Panc1 (cell line): ENCODE measurements around the gene RLN3. TPM values are rescaled to one million over a fixed set of nuclear protein-coding genes. Genes with fewer than 3 reads are reported as not detected.

Source experiments
- ATAC-seq: fragments of 200-7000 bp; cut with Tn5 transposase; 2 replicates; pipeline ENCODE4 v1.9.1; 2020; ENCODE audit warnings: mild to moderate bottlenecking, moderate library complexity
- BruUV-seq: library from RNA; stranded (reverse); fragments of 400-500 nt; replicated peaks from 2 replicates; lab custom pipeline; 2021; lab: Mats Ljungman, UMichigan
- CTCF ChIA-PET: fragments of 300-600 bp; sonication (Branson Sonifier 250); formaldehyde crosslinking; loops from one replicate; lab custom pipeline; 2022; ENCODE audit warnings: antibody characterized with exemption; lab: Charles Lee
- POLR2A ChIA-PET: fragments of 300-600 bp; sonication (Branson Sonifier 250); formaldehyde crosslinking; loops from one replicate; lab custom pipeline; 2022; ENCODE audit warnings: antibody characterized with exemption; lab: Charles Lee
- DNase-seq: peaks from one replicate; pipeline ENCODE4 v3.0.0-alpha.2; 2010; ENCODE audit warnings: low read depth, low spot score
- H3K27ac ChIP-seq: 2 replicates; pipeline ENCODE4 v1.5.1; 2011; ENCODE audit warnings: mild to moderate bottlenecking, low read length, inconsistent platforms
- H3K27me3 ChIP-seq: fragments of 200-500 bp; sonication (Bioruptor generic); 2 replicates; pipeline ENCODE4 v1.6.0; 2014; ENCODE audit warnings: low read length, inconsistent platforms; ENCODE audit not compliant: control insufficient read depth, insufficient read depth
- H3K36me3 ChIP-seq: fragments of 200-500 bp; sonication (Bioruptor generic); 2 replicates; pipeline ENCODE4 v1.5.1; 2014; ENCODE audit warnings: inconsistent platforms, mild to moderate bottlenecking, low read length, moderate library complexity; ENCODE audit not compliant: control insufficient read depth, insufficient read depth
- H3K4me1 ChIP-seq: 2 replicates; pipeline ENCODE4 v1.5.1; 2011; ENCODE audit warnings: inconsistent platforms, mild to moderate bottlenecking, low read length, moderate library complexity; ENCODE audit not compliant: control insufficient read depth, insufficient read depth
- H3K4me3 ChIP-seq, 2 experiments: 2 replicates each; pipeline ENCODE4 v1.5.1; 2011 to 2012; ENCODE audit warnings: low read depth in 2 of 2, low read length in 2 of 2, mild to moderate bottlenecking in 2 of 2, inconsistent platforms in 1 of 2, moderate library complexity in 1 of 2
- H3K9me3 ChIP-seq: fragments of 200-500 bp; sonication (Bioruptor generic); 2 replicates; pipeline ENCODE4 v1.5.1; 2014; ENCODE audit warnings: low read depth, mild to moderate bottlenecking, inconsistent platforms, low read length, moderate library complexity; ENCODE audit not compliant: control insufficient read depth, insufficient read depth
- CTCF ChIP-seq: fragments of 450-650 bp; IDR thresholded peaks from 2 replicates; pipeline ENCODE4 v1.5.1; 2017; ENCODE audit warnings: mild to moderate bottlenecking
- POLR2AphosphoS5 ChIP-seq: IDR thresholded peaks from 2 replicates; pipeline ENCODE4 v1.6.1; 2012; ENCODE audit warnings: mild to moderate bottlenecking, low read depth, low read length, moderate library complexity
- REST ChIP-seq, 2 experiments: IDR thresholded peaks; 2 replicates each; pipeline ENCODE4 v1.6.1; 2011 to 2012; ENCODE audit warnings: low read depth in 2 of 2, control low read depth in 1 of 2, low read length in 1 of 2, mild to moderate bottlenecking in 1 of 2, moderate library complexity in 1 of 2; ENCODE audit not compliant: insufficient read depth in 1 of 2
- SIN3A ChIP-seq: IDR thresholded peaks from 2 replicates; pipeline ENCODE4 v1.6.1; 2012; ENCODE audit warnings: low read depth, mild to moderate bottlenecking, low read length, moderate library complexity, borderline replicate concordance; ENCODE audit not compliant: insufficient read depth
- TCF7L2 ChIP-seq: IDR thresholded peaks from 2 replicates; pipeline ENCODE4 v1.6.1; 2011; ENCODE audit warnings: mild to moderate bottlenecking, low read depth, low read length, inconsistent platforms
- in situ Hi-C: cut with HindIII; loops from 2 replicates; pipeline ENCODE4 v1.10.0; 2016; ENCODE audit warnings: low sequenced_read_pairs, low pct_unique_long_range_greater_than_20kb
- intact Hi-C: fragments of 100-400 bp; cut with micrococcal nuclease; formaldehyde crosslinking; loops from one replicate; pipeline ENCODE4 v1.10.0; 2022; ENCODE audit not compliant: unreplicated experiment
- total RNA-seq: library from RNA; stranded (reverse); gene quantifications from one replicate; pipeline ENCODE4 v1.2.1, GENCODE V29; 2021; ENCODE audit not compliant: unreplicated experiment

The RLN3 gene
- total RNA-seq, 1 experiment from 2014 or later: not detected

- TF ChIP-seq CTCF: no peak
- TF ChIP-seq SIN3A: no peak
- no peak for TF ChIP-seq TCF7L2
- no peak for TF ChIP-seq POLR2AphosphoS5
- TF ChIP-seq REST (IDR thresholded peaks at IDR 0.05; ENCODE audit: insufficient read depth in 1 of 2, low read depth in 2 of 2, low read length in 1 of 2): no peak
- H3K4me3 ChIP-seq: no peak overlapping the region
- intact Hi-C loops (no loop called here), in situ Hi-C loops (no loop called here)
- H3K9me3 ChIP-seq: no peaks in the 10 kb centered on the region
- H3K27ac ChIP-seq: no peak overlapping the region
- H3K4me1 ChIP-seq: no peaks in the 10 kb centered on the region
- H3K36me3 ChIP-seq: no peaks in the 10 kb centered on the region
- H3K27me3 ChIP-seq: no peaks in the 10 kb centered on the region
- ATAC-seq: no peak
- no TSS peak for BruUV-seq
- ChIA-PET CTCF (no interaction called here), POLR2A (no interaction called here)
- no peak for DNase-seq
Observed at GRCh38 chr19:13980340-13980739, 47.6 kb upstream of the RLN3 start.

GRCh38 chr19:13981021-13981420 lies 46.9 kb upstream of the RLN3 start:
- ChIA-PET CTCF (no interaction called here), POLR2A (interaction anchor here (0.6 kb wide), 1 partner anchor 429 kb away, joined by 4 read pairs; no protein-coding TSS in a partner anchor)
- no peak for TF ChIP-seq POLR2AphosphoS5
- TF ChIP-seq REST (IDR thresholded peaks at IDR 0.05; ENCODE audit: insufficient read depth in 1 of 2, low read depth in 2 of 2, low read length in 1 of 2): no peak
- no peak for TF ChIP-seq SIN3A
- TF ChIP-seq CTCF: no peak
- no peak for TF ChIP-seq TCF7L2
- H3K9me3 ChIP-seq: no peaks in the 10 kb centered on the region
- DNase-seq: no peak
- no peak overlapping the region for H3K27ac ChIP-seq
- H3K4me1 ChIP-seq: no peaks in the 10 kb centered on the region
- BruUV-seq: no TSS peak
- ATAC-seq: no peak
- in situ Hi-C loops: no loop called here
- H3K27me3 ChIP-seq: no peaks in the 10 kb centered on the region
- no peaks in the 10 kb centered on the region for H3K36me3 ChIP-seq
- no peak overlapping the region for H3K4me3 ChIP-seq
- intact Hi-C loops: no loop called here
